NCI-H748 treated with DMSO at 0.1 percent for 48 hours (cell line): Measurements from ENCODE around the gene ITGA8.
"Not testable (repeated sequence)": the region's sequence is repeated elsewhere in the genome, so short reads cannot be mapped to it uniquely, and the experiment has no call there.

Source experiments
- DNase-seq: peaks from one replicate; lab custom pipeline; 2025; lab: John Stamatoyannopoulos, UW

Gene ITGA8

DNA sequence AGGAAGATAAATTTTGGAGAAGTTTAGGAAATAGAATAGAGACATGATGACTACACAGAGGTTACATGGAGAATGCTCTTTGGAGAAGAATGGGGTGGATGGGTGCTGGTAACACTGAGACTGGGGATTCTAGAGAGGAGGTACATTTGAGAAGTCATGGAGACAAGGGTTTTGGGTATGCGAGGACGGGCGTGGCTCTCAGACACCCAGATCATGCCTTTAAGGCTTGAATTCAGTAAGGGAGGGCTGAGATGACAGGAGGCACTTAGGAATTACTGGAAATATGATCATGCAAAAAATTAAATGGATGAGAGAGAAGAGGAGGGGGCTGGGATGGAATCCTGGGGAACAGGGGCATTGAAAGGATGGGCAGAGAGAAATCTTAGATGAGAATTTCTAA lies 168.8 kb downstream of the ITGA8 start:
- DNase-seq = no peak

GRCh38 chr10:15548331-15548730 lies 171.4 kb downstream of the ITGA8 start:
- no peak for DNase-seq

DNA sequence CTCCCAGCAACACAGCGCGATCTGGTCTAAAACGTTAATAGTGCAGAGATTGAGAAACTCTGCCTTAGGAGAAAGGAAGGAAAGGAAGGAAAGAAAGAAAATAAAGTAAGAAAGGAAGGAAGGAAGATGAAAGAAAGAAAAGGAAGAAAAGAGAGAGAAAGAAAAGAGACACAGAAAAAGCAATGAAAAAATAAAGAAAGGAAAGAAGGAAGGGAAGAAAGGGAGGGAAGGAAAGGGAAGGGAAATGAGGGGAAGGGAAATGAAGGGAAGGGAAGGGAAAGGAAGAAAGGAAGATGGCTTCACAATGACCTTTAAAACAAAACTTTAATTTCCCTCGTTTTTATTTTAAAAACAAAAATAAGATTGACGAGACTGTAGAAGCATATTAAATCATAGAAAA lies 173.1 kb downstream of the ITGA8 start:
- DNase-seq = no peak

- no peak for DNase-seq
These were observed 173.8 kb downstream of the ITGA8 start for GRCh38 chr10:15545884-15546283.

GRCh38 chr10:15545266-15545665 lies 174.5 kb downstream of the ITGA8 start:
- no peak for DNase-seq

- no peak for DNase-seq
These were observed 175.7 kb downstream of the ITGA8 start for GRCh38 chr10:15543994-15544393.

- no peak for DNase-seq
These were observed 176.9 kb downstream of the ITGA8 start for GRCh38 chr10:15542817-15543216.

GRCh38 chr10:15541376-15541775 lies 178.3 kb downstream of the ITGA8 start:
- DNase-seq = no peak

GRCh38 chr10:15540727-15541126 lies 179.0 kb downstream of the ITGA8 start:
- no peak for DNase-seq

DNA sequence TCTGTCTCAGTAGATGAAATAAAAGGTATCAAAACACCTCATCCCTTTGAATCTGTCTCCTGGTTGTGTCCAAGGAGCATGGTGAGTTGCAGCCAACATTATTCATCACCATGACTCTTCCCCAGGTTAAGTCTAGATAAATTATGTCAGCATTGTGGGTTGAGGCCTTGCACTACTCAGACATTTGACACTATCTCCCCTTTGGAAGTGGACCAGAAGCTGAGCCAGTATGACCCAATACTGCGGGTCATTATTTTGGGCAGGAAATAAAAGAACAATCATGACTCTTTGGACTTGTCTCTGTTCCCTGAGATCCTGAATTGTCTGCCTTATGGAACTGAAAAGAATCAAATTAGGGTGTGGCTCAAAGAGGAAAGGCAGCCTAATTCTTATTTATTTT lies 180.5 kb downstream of the ITGA8 start:
- no peak for DNase-seq

GRCh38 chr10:15534928-15535538 lies 184.7 kb downstream of the ITGA8 start:
- not testable (repeated sequence) for DNase-seq

DNA sequence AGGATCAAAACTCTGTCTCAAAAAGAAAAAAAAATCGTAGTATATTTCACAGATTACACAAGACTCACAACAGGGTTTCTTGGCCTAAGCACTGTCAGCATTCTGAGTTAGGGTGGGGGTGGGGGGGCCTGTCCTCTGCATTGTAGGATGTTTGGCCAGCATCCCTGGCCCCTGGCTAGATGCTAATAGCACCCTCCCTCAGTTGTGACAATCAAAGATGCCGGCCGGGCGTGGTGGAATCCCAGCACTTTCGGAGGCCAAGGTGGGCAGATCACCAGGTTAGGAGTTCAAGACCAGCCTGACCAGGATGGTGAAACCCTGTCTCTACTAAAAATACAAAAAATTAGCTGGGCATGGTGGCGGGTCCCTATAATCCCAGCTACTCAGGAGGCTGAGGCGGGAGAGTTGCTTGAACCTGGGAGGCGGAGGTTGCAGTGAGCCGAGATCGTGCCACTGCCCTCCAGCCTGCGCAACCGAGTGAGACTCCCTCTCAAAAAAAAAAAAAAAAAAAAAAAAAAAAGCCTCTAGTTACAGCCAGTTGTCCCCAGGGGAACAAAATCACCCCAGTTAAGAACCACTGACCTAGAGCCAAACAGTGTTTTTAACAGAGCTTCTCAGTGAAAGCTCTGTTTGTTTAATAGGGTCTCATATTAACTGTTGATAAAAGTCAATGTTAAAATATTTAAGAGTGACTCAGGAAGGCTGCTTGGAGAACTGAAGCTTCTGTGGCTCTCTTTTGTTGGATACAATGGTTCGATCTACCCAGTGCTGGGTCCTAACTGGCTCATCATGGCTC lies 187.6 kb downstream of the ITGA8 start:
- DNase-seq = no peak

GRCh38 chr10:15528859-15529239 lies 190.9 kb downstream of the ITGA8 start:
- DNase-seq = no peak

- no peak for DNase-seq
These were observed 193.0 kb downstream of the ITGA8 start for GRCh38 chr10:15526754-15527153.

GRCh38 chr10:15521328-15521903 lies 198.3 kb downstream of the ITGA8 start:
- no peak for DNase-seq

GRCh38 chr10:15518250-15518649 lies 201.5 kb downstream of the ITGA8 start:
- no peak for DNase-seq

DNA sequence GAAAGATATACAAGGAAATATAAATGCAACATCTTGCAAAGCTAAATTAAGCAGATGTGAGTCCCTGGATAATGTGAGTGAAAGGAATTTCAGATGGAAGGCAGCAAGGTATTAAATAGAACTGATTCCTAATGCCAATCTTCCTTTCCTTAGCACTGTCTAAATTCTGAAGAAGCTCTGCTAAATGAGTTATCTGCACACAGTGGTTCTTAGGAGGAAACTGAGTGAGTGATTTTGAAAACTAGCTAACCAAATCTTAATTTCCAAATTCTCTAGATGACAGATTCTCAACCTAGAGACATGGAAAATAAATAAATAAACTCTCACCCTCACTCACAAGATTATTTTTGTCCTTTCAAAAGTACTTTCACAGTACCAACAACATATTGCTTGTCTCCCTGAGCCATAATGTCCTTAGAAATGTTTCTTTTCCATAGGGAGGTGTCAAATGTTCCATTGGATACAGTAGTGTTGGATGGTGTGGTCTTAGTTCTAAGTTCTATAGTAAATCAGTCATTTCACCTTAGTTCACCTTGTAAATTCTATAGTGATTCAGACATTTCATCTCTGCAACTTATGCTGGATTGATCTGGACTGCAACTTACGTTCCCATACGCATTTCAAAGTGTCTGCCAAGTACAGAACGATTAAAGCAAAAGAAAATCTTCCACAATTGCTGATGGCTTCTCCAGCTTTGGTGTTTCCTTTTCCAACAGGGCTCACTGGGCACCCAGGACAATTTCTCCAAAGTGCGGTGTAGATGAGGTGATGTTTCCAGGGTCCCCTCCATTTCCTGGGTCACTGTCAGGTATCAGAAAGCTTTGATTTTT lies 203.3 kb downstream of the ITGA8 start:
- no peak for DNase-seq

DNA sequence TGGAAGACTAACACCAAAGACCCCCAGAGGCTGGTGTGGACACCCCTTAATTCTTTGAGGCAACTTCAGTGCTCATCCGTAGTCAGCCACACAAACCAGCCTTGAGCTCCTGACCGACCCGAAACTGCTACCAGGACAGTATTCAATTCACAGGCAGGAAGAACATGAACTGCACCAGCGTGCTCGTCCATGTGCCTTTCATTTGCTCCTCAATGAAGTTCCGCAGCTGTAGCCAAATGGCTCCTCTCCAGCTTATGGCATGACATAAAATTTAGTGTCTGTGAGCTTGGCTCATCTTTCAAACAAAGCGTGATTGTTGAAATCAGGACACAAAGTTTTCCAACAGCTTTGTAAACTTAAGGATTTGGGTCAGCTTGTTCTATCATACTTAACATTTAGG lies 204.5 kb downstream of the ITGA8 start:
- no peak for DNase-seq

- no peak for DNase-seq
These were observed 208.8 kb downstream of the ITGA8 start for GRCh38 chr10:15510963-15511362.

DNA sequence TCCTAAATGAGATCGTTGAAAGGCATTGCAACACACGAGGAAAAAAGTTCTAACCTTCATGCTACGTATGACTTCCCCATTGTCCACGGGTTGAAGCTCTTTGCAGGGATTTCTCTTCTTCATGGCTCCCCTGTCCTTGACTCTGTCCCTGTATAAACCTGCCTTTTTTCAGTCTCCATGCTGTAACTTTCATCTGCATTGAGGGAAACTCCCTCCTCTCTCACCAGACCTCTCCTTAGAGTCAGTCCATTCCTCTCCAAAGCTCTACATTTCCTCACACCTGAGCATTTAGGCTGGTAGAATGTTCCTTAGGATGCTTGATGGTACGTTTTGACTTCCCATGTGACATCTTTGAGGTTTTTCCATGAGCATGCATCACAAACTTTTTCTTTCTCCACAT lies 214.4 kb downstream of the ITGA8 start:
- DNase-seq = no peak

- no peak for DNase-seq
These were observed 215.5 kb downstream of the ITGA8 start for GRCh38 chr10:15504101-15504840.
